Lung (tissue), 12 donors: ENCODE results near the gene C9orf85. TPM values are rescaled to one million over a fixed set of nuclear protein-coding genes. Genes with fewer than 3 reads are reported as not detected.
"Not testable (repeated sequence)": the region's sequence is repeated elsewhere in the genome, so short reads cannot be mapped to it uniquely, and the experiment has no call there.

Source experiments
- ATAC-seq: fragments of 200-7000 bp; cut with Tn5 transposase; one replicate; pipeline ENCODE4 v1.9.1; 2020; ENCODE audit warnings: moderate number of reproducible peaks; ENCODE audit not compliant: insufficient read depth, low FRiP score
- DNase-seq, 3 donors: peaks; one replicate each; pipeline ENCODE4 v3.0.0-alpha.2; 2013 to 2017
- H3K27ac ChIP-seq, 2 donors: one replicate each; pipeline ENCODE4 v1.5.1; 2013; ENCODE audit warnings: mild to moderate bottlenecking in 2 of 2, moderate library complexity in 2 of 2, control low read depth in 1 of 2, inconsistent platforms in 1 of 2, low read depth in 1 of 2, low read length in 1 of 2
- H3K27me3 ChIP-seq, 3 donors: one replicate each; pipeline ENCODE4 v1.5.1; 2013; ENCODE audit warnings: low read length in 2 of 3; ENCODE audit not compliant: control insufficient read depth in 3 of 3, insufficient read depth in 3 of 3
- H3K36me3 ChIP-seq, 4 donors: one replicate each; pipeline ENCODE4 v1.5.1; 2013; ENCODE audit warnings: low read length in 4 of 4, mild to moderate bottlenecking in 1 of 4, moderate library complexity in 1 of 4; ENCODE audit not compliant: control insufficient read depth in 4 of 4, insufficient read depth in 4 of 4
- H3K4me1 ChIP-seq, 5 donors: one replicate each; pipeline ENCODE4 v1.5.1; 2013; ENCODE audit warnings: low read length in 5 of 5, mild to moderate bottlenecking in 2 of 5, moderate library complexity in 1 of 5; ENCODE audit not compliant: control insufficient read depth in 5 of 5, insufficient read depth in 5 of 5
- H3K4me3 ChIP-seq: one replicate; pipeline ENCODE4 v1.5.1; 2013; ENCODE audit warnings: mild to moderate bottlenecking, control low read depth, moderate library complexity
- H3K9ac ChIP-seq, 2 donors: one replicate each; pipeline ENCODE4 v1.5.1; 2013; ENCODE audit warnings: low read length in 2 of 2, control low read depth in 1 of 2; ENCODE audit not compliant: insufficient read depth in 1 of 2
- H3K9me3 ChIP-seq, 4 donors: one replicate each; pipeline ENCODE4 v1.5.1; 2013; ENCODE audit warnings: low read length in 3 of 4, mild to moderate bottlenecking in 1 of 4, moderate library complexity in 1 of 4; ENCODE audit not compliant: control insufficient read depth in 4 of 4, insufficient read depth in 3 of 4
- CTCF ChIP-seq: IDR thresholded peaks from 2 replicates; pipeline ENCODE4 v1.5.1; 2012; ENCODE audit warnings: mild to moderate bottlenecking; ENCODE audit errors: control extremely low read depth, extremely low read depth
- WGBS, 2 donors: extraction: QIAGEN DNeasy Blood & Tissue Kit; methylation state at CpG; one replicate each; pipeline ENCODE4 v1.1.7; 2013; 5-methylcytosine and 5-hydroxymethylcytosine counted together
- polyA plus RNA-seq, 2 donors: library from polyadenylated mRNA; stranded (reverse); fragments of 200-250 nt; gene quantifications; one replicate each; pipeline ENCODE4 v1.2.1, GENCODE V29; 2013
- total RNA-seq, 2 donors: library from RNA; depleted of rRNA in 1 of 2; stranded (reverse); fragments of >200 nt in 1 of 2; gene quantifications; one replicate each; pipeline ENCODE4 v1.2.1, GENCODE V29; 2014 to 2021
- donor health status: control.
- donor health status: control.
- donor health status: Bipolar disorder and iron deficiency.
- donor health status: healthy.
- donor health status: DM: yes; HTN: yes; CAD: no.

The C9orf85 gene
- total and polyA plus RNA-seq, 4 donors, result 6.1 to 17.3 (median 7.9) TPM

- ATAC-seq (no peak), DNase-seq (no peak)
- Histone ChIP-seq H3K9ac (no peak overlapping the region), H3K4me3 (no peak overlapping the region), H3K4me1 (peaks cover 0 to 5% (median 0%) of the 10 kb centered on the region in 5 donors), H3K27me3 (no peaks in the 10 kb centered on the region), H3K9me3 (no peaks in the 10 kb centered on the region), H3K36me3 (no peaks in the 10 kb centered on the region), H3K27ac (no peak overlapping the region)
- 95 to 96% methylated on average over 2 of the region's 2 CpGs for WGBS, 2 donors
- TF ChIP-seq CTCF, result no peak
Observed at GRCh38 chr9:71941998-71942567, 30.6 kb downstream of the C9orf85 start.

GRCh38 chr9:71944754-71945375 lies 33.4 kb downstream of the C9orf85 start:
- 60 to 67% methylated on average over 2 of the region's 2 CpGs for WGBS, 2 donors
- no peak for TF ChIP-seq CTCF
- Histone ChIP-seq H3K9me3 (no peaks in the 10 kb centered on the region), H3K9ac (no peak overlapping the region), H3K4me3 (no peak overlapping the region), H3K27ac (no peak overlapping the region), H3K36me3 (peaks cover 0 to 4% (median 2%) of the 10 kb centered on the region in 4 donors), H3K27me3 (no peaks in the 10 kb centered on the region), H3K4me1 (peaks cover 0 to 6% (median 0%) of the 10 kb centered on the region in 5 donors)
- DNase-seq, result peak in 1 of 3 donors; percentile 8
- ATAC-seq, result no peak

- not testable (repeated sequence) for H3K9me3 ChIP-seq, H3K36me3 ChIP-seq, H3K27ac ChIP-seq, H3K9ac ChIP-seq, H3K4me3 ChIP-seq, ATAC-seq, H3K27me3 ChIP-seq, H3K4me1 ChIP-seq, DNase-seq
- 83 to 91% methylated on average over 2 of the region's 2 CpGs for WGBS, 2 donors
Observed at GRCh38 chr9:71954652-71955051, 43.2 kb downstream of the C9orf85 start.

- ATAC-seq, result no peak
- WGBS, 2 donors, result 57 to 61% methylated on average over 1 of the region's 1 CpG
- DNase-seq, result no peak
- peaks cover 0 to 4% (median 0%) of the 10 kb centered on the region in 5 donors for H3K4me1 ChIP-seq
- H3K4me3 ChIP-seq, result no peak overlapping the region
- H3K9ac ChIP-seq, result no peak overlapping the region
- TF ChIP-seq CTCF, result no peak
- H3K36me3 ChIP-seq, result peaks cover 0 to 6% (median 0%) of the 10 kb centered on the region in 4 donors
- H3K27me3 ChIP-seq, result no peaks in the 10 kb centered on the region
- no peaks in the 10 kb centered on the region for H3K9me3 ChIP-seq
- no peak overlapping the region for H3K27ac ChIP-seq
Observed at GRCh38 chr9:71955300-71955915, 44.0 kb downstream of the C9orf85 start.
